NOMO-1 (cell line): ENCODE results near the gene DENND2C.
A peak's percentile ranks its signal among the peaks of the same experiment; 100 is the strongest.
"Not testable (repeated sequence)": the region's sequence is repeated elsewhere in the genome, so short reads cannot be mapped to it uniquely, and the experiment has no call there.

ENCODE experiments used
- DNase-seq, 2 experiments: peaks; one replicate each; lab custom pipeline; 2025; ENCODE audit not compliant: unreplicated experiment in 2 of 2; lab: John Stamatoyannopoulos, UW

The DENND2C gene

GRCh38 chr1:114607223-114607622 is 62.6 kb downstream of the DENND2C start:
- no peak for DNase-seq

DNA sequence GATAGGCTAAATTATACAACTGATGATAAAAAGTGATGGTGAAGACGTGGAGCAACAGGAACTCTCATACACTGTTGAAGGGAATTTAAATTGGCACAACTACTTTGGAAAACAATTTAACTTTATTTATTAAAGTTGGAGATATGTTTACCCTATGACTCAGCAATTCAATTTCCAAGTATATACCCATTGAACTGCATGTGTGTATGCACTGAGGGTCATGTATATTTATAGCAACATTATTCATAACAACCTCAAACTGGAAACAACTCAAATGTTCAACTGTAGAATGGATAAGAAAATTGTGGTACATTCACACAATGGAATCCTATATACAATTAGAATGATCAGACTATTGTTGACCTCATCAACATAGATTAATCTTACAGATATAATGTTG is 71.9 kb downstream of the DENND2C start:
- no peak for DNase-seq

DNA sequence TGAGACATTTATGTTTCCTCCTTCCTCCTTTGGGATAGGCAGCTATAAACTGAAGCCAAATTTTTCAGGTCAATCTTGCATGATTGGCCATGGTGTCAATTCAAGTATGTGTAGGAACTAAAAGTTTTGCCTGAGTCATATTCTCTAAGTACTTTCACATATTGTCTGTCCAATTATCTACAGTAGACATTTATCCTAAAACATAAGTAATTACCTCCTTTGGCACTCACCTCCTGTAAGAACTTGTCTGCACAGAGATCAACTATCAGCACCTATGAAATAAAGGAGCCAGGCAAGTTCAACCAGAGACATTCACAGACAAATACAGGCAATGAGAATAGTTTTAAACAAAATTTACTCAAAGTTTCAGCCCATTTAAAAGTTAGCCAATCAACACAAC is 74.2 kb downstream of the DENND2C start:
- no peak for DNase-seq

- DNase-seq, result no peak
These were observed 75.8 kb downstream of the DENND2C start for GRCh38 chr1:114594046-114594445.

DNA sequence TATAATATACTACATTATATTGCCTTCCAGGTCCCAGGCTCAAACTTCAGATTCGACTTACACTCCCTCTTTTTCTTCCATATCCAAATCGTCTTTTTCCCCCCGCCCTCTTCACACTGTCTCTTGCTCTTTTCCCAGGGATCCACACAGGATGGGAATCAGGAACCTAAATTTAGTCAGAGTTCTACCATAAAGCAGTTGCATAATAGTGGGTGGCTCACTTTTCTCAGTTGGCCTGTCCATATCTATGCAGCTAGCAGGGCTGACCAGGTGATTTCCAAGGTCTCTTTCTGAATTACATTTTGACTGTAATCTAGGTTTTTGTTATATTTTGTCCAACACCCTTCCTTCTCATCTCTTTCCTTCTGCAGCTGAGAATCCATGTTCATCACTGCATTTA is 80.7 kb downstream of the DENND2C start:
- no peak for DNase-seq

DNA sequence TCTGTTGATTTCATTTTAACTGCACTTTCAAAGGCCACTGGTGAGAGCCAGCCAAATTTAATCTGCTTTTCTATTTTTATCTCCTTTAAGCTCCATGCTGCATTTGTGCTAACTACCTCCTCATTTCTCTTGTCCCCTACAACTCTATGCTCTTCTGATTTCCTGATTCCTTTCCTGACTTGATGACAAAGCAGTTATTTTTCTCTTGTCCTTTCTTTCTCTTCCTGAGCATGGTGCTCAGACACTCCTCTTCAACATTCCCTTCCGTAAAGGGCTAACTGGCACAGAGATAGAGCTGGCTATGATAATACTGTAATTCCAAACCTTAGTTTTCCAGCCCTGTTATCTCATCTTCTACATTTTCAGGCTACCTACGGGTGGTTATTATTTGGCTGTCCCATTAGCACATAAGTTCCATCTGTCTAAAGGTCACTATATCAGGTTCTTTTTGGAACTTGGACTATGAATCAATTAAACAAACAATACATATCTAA is 81.6 kb downstream of the DENND2C start:
- DNase-seq, result no peak

- DNase-seq, result no peak
These were observed 82.5 kb downstream of the DENND2C start for GRCh38 chr1:114587203-114587991.

- DNase-seq, result no peak
These were observed 83.3 kb downstream of the DENND2C start for GRCh38 chr1:114586513-114587047.

- DNase-seq, result no peak
These were observed 84.6 kb downstream of the DENND2C start for GRCh38 chr1:114585231-114585630.

- peak; percentile 97 to 98 for DNase-seq
These were observed 88.2 kb downstream of the DENND2C start, which contains the start of gene BCAS2 for GRCh38 chr1:114581335-114582287. Gene BCAS2 (minus strand): TSS chr1:114581615. CDS start chr1:114581591, 24 bp downstream.

DNA sequence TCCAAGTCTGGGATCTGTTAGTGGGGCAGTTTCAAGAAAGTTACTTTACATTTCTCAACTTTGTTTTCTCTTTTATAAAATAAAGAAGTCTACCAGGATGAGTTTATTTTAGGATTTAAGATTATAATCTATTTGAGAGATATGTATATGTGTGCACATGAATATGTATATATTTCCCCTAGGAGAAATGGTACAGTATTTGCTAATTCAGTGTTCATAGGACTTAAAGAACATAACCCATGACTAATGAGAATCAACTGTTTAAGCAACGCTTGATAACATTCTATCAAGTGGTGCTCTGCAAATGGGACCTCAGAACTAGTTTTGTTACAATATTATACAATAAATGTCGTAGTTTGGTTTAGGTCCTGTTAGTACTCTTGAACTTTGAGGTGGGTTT is 95.5 kb downstream of the DENND2C start:
- DNase-seq, result no peak

DNA sequence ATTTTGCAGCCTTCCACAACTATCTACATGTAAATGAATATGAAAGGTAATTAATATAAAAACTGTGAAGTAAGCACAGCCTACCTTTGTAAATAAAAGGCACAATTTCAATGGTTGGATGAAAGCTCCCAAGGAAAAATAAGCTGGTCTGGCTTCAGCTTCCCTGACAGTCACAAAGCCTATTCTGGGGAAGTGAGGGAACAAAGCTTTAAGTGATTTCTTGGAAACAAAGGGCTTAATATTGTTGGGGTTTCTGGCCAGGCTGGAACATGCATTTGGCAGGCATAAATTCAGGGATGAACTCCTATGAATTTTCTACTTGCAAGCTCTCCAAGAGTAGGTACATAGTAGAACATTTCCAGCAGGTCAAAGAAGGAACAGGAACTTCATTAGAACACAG is 105.7 kb downstream of the DENND2C start:
- no peak for DNase-seq

DNA sequence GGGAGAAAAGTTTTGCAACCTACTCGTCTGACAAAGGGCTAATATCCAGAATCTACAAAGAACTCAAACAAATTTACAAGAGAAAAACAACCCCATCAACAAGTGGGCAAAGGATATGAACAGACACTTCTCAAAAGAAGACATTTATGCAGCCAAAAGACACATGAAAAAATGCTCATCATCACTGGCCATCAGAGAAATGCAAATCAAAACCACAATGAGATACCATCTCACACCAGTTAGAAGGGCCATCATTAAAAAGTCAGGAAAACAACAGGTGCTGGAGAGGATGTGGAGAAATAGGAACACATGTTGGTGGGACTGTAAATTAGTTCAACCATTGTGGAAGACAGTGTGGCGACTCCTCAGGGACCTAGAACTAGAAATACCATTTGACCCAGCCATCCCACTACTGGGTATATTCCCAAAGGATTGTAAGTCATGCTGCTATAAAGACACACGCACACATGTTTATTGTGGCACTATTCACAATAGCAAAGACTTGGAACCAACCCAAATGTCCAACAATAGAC is 106.8 kb downstream of the DENND2C start:
- not testable (repeated sequence) for DNase-seq

- peak in 1 of 2 experiments; percentile 69 for DNase-seq
These were observed 108.5 kb downstream of the DENND2C start for GRCh38 chr1:114561333-114561732.

- DNase-seq, result peak; percentile 37 to 69
These were observed 110.5 kb downstream of the DENND2C start for GRCh38 chr1:114559356-114559755.

DNA sequence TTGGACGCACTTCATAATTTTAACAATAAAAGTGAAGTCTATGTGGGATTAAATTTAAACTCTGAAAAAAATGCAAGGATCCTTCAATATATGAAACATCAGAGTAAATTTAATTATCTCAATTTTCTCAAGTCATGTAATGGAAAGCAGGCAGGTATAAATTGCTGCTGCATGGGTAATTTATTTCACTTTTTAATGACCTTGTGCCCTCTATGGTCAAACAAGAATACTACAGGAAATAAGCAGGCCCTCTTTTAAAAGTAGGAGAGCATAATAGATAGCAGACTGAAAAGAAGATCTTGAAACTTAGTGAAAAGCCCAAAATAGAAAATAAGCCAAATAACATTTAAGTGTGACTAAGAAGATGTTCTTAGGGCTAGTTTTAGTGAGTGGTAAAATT is 111.3 kb downstream of the DENND2C start:
- peak; percentile 40 to 60 for DNase-seq

DNA sequence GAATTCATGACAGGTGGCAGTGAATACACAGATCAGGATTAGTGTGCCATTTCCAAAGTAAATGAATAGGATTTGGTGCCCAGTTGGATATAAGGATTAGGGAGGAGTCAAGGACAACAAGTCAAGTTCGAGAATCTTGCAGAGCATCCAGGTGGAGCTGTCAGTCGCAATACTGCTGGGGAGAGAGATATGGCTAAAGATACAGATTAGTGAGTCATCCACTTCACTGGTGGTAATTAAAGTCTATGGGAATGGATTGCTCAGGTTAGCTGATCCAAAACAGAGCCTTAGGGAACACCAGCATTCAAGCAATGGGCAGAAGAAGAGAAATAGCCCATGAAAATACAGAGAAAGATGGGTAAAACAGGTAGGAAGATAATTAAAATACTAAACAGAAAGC is 115.3 kb downstream of the DENND2C start:
- DNase-seq, result no peak

- no peak for DNase-seq
These were observed 117.7 kb downstream of the DENND2C start for GRCh38 chr1:114552106-114552639.

GRCh38 chr1:114551400-114551799 is 118.4 kb downstream of the DENND2C start:
- DNase-seq, result no peak

GRCh38 chr1:114550336-114550735 is 119.5 kb downstream of the DENND2C start:
- no peak for DNase-seq

DNA sequence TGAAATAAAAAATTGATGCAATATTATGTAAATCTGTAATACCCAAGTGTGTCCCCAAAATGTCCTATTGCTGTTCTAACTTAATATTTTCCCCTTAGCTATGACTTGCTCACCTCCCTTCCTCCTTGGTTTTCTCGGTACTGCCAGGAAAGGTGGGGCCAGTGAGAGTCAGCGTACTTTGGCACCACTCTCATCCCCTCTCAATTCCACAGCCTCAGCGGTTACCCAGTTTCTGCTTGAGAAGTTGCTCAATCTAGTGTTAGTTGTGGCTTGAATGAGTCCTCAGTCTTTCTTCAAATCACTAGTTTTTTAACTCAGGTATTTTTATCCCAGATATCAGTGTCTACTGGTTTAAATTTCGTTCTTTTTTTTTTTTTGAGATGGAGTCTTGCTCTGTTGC is 120.7 kb downstream of the DENND2C start:
- DNase-seq, result peak; percentile 52 to 58
